Memory B cell (primary cell): Measurements from ENCODE around the gene PMEL.

Experiments used
- ATAC-seq: fragments of 150-1000 bp; cut with Tn5 transposase; 2 replicates; pipeline ENCODE4 v1.10.0; 2021; ENCODE audit warnings: low read depth, mild to moderate bottlenecking, moderate library complexity
- DNase-seq, 2 donors: peaks; one replicate each; pipeline ENCODE4 v3.0.0; 2022; ENCODE audit warnings: low spot score in 2 of 2
- H3K27ac Mint-ChIP-seq: one replicate; pipeline ENCODE4 v1.8.0; 2022; ENCODE audit warnings: mild to moderate bottlenecking, moderate library complexity, mixed read lengths
- H3K27me3 Mint-ChIP-seq: one replicate; pipeline ENCODE4 v1.8.0; 2022; ENCODE audit warnings: mixed read lengths
- H3K36me3 Mint-ChIP-seq: one replicate; pipeline ENCODE4 v1.8.0; 2022; ENCODE audit warnings: mild to moderate bottlenecking, mixed read lengths
- H3K4me1 Mint-ChIP-seq: one replicate; pipeline ENCODE4 v1.8.0; 2022; ENCODE audit warnings: mixed read lengths
- H3K4me3 Mint-ChIP-seq: one replicate; pipeline ENCODE4 v1.8.0; 2022; ENCODE audit warnings: mild to moderate bottlenecking, moderate library complexity, mixed read lengths
- H3K9me3 Mint-ChIP-seq: one replicate; pipeline ENCODE4 v1.8.0; 2022; ENCODE audit warnings: mixed read lengths

Gene PMEL

DNA sequence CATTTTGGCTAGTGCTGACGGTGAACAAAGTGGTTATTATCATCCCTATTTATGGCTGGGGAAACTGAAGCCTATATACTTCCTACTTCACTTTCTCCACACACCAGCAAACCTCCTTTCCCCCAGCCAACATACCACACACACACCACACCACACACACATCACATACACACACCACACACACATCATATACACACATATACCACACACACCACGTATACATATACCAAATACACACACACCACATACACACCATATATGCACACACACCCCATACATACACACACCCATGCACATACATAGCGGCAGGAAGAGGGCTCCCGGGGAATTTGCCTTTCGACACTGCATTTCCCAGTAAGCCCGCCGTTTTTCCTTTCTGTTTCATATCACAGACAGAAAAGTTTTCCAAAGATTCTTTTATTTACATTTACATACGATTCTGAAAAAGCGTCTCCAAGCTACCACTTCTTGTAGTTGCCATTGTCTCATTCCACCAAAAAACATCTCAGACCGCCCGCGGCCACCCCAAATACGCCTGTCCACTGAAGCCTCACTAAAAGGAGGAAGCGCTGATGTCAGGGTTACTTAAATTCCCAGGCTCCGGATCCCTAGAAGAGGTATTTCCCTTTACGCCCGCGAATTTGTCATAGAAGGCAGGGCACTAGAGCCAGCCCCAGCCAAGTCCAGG lies 7.2 kb upstream of the PMEL start:
- H3K9me3 Mint-ChIP-seq, result no peaks in the 10 kb centered on the region
- peaks cover 8% of the 10 kb centered on the region for H3K4me1 Mint-ChIP-seq
- H3K27me3 Mint-ChIP-seq, result no peaks in the 10 kb centered on the region
- no peaks in the 10 kb centered on the region for H3K36me3 Mint-ChIP-seq
- no peak for ATAC-seq
- no peak overlapping the region for H3K4me3 Mint-ChIP-seq
- no peak for DNase-seq
- H3K27ac Mint-ChIP-seq, result no peak overlapping the region

DNA sequence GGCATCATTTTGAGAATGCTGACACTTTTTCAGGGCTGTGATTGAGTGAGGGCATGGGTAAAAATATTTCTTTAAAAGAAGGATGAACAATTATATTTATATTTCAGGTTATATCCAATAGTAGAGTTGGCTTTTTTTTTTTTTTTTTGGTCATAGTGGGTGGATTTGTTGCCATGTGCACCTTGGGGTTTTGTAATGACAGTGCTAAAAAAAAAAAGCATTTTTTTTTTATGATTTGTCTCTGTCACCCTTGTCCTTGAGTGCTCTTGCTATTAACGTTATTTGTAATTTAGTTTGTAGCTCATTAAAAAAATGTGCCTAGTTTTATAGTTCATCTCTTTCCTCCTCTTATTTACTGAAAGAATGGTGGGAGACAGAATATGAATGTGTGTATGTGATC lies 6.6 kb upstream of the PMEL start:
- no peak for ATAC-seq
- Mint-ChIP-seq H3K27me3 (no peaks in the 10 kb centered on the region), H3K27ac (no peak overlapping the region), H3K4me1 (peaks cover 14% of the 10 kb centered on the region), H3K36me3 (no peaks in the 10 kb centered on the region), H3K9me3 (no peaks in the 10 kb centered on the region), H3K4me3 (no peak overlapping the region)
- no peak for DNase-seq

DNA sequence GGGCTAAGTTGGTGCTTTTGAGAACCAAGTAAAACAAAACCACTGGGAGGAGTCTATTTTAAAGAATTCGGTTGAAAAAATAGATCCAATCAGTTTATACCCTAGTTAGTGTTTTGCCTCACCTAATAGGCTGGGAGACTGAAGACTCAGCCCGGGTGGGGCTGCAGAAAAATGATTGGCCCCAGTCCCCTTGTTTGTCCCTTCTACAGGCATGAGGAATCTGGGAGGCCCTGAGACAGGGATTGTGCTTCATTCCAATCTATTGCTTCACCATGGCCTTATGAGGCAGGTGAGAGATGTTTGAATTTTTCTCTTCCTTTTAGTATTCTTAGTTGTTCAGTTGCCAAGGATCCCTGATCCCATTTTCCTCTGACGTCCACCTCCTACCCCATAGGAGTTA lies 6.2 kb upstream of the PMEL start:
- Mint-ChIP-seq H3K4me1 (peaks cover 18% of the 10 kb centered on the region), H3K36me3 (no peaks in the 10 kb centered on the region), H3K9me3 (no peaks in the 10 kb centered on the region), H3K27me3 (no peaks in the 10 kb centered on the region), H3K4me3 (no peak overlapping the region), H3K27ac (no peak overlapping the region)
- ATAC-seq (no peak), DNase-seq (no peak)

GRCh38 chr12:55970775-55971174 lies 4.9 kb upstream of the PMEL start:
- no peak overlapping the region for H3K27ac Mint-ChIP-seq
- no peaks in the 10 kb centered on the region for H3K36me3 Mint-ChIP-seq
- ATAC-seq (no peak), DNase-seq (no peak)
- H3K9me3 Mint-ChIP-seq, result no peaks in the 10 kb centered on the region
- no peaks in the 10 kb centered on the region for H3K27me3 Mint-ChIP-seq
- peaks cover 28% of the 10 kb centered on the region for H3K4me1 Mint-ChIP-seq
- no peak overlapping the region for H3K4me3 Mint-ChIP-seq

DNA sequence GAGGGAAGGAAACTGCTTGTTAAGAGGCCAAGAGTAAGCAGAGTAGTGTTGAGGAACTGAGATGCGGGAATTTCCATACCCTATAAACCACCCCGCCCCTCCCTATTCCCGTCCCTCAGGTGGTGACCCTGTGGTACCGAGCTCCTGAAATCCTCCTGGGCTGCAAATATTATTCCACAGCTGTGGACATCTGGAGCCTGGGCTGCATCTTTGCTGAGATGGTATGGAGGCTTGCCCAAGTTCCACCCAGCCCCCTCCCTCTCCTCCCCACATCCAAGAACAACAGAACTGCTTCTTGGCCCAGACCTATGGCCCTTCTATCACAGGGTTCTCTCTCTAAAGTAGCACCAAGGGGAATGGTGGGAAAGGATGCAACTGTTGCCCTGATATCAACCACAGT lies 3.5 kb upstream of the PMEL start:
- Mint-ChIP-seq H3K4me3 (no peak overlapping the region), H3K9me3 (no peaks in the 10 kb centered on the region), H3K27me3 (no peaks in the 10 kb centered on the region), H3K36me3 (no peaks in the 10 kb centered on the region), H3K4me1 (peaks cover 27% of the 10 kb centered on the region), H3K27ac (no peak overlapping the region)
- DNase-seq (no peak), ATAC-seq (no peak)

DNA sequence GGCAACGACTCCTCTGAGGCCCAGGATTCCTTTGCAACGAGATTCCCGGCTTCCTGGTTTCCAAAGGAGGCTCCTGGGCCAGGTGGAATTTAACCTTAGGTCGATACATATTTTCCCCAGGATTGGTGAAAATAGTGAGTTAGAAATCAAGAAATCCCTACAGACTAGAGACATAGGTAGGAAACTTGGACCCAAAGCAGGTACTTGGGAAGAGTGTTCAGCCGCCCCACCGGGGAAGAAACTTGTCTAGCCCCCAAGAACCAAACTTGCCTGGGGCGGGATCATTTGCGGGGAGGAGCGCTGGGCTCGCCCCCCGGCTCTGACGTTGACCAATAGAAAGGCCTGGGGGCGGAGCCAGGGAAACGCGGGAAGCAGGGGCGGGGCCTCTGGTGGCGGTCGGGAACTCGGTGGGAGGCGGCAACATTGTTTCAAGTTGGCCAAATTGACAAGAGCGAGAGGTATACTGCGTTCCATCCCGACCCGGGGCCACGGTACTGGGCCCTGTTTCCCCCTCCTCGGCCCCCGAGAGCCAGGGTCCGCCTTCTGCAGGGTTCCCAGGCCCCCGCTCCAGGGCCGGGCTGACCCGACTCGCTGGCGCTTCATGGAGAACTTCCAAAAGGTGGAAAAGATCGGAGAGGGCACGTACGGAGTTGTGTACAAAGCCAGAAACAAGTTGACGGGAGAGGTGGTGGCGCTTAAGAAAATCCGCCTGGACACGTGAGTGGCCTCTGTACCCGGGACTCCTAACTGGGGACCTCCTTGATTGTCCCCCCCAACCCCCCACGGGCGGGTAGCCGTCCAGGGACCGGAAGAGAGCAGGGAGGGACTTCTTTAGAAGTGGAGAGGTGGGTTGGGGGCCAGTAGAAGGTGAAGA lies 803 bp upstream of the PMEL start, which contains the start of gene CDK2:
TSS of gene CDK2 (plus strand) at position 423 of the 874 bp plus-strand sequence. CDS start at position 602, 179 bp downstream.
- H3K27ac Mint-ChIP-seq, result peak within 1 kb of the TSS; percentile 70
- H3K27me3 Mint-ChIP-seq, result no peaks in the 10 kb centered on the region
- H3K4me3 Mint-ChIP-seq, result peak within 1 kb of the TSS; percentile 93
- no peaks in the 10 kb centered on the region for H3K9me3 Mint-ChIP-seq
- peaks cover 27% of the 10 kb centered on the region for H3K4me1 Mint-ChIP-seq
- ATAC-seq (peak; percentile 99), DNase-seq (peak; percentile 72 to 80)
- no peaks in the 10 kb centered on the region for H3K36me3 Mint-ChIP-seq

DNA sequence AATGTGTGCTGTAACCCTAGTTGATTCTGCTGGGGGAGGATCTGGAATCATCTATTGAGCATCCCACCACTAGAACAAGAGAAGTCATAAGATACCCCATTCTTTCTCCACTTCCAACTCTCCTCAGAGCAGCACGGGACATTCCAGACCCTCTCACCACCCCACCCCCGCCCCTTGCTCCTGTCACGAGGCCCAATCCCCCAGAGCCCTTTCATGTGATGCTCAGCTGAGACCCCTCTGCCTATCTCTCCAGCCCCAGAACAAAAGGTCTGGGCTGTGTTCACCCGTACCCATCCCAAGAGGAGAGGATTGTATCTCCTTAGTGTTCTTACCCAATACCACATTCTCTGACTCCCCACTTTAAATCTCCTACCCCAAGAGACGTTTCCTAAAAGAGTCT lies 602 bp downstream of the PMEL start:
- Mint-ChIP-seq H3K27ac (no peak overlapping the region), H3K36me3 (no peaks in the 10 kb centered on the region), H3K4me3 (peak overlapping the region; percentile 33), H3K9me3 (no peaks in the 10 kb centered on the region), H3K27me3 (no peaks in the 10 kb centered on the region), H3K4me1 (peaks cover 27% of the 10 kb centered on the region)
- ATAC-seq (no peak), DNase-seq (no peak)

GRCh38 chr12:55963760-55964159 lies 2.1 kb downstream of the PMEL start:
- Mint-ChIP-seq H3K4me3 (no peak overlapping the region), H3K9me3 (no peaks in the 10 kb centered on the region), H3K27me3 (no peaks in the 10 kb centered on the region), H3K36me3 (no peaks in the 10 kb centered on the region), H3K4me1 (peaks cover 27% of the 10 kb centered on the region), H3K27ac (no peak overlapping the region)
- no peak for DNase-seq
- no peak for ATAC-seq

DNA sequence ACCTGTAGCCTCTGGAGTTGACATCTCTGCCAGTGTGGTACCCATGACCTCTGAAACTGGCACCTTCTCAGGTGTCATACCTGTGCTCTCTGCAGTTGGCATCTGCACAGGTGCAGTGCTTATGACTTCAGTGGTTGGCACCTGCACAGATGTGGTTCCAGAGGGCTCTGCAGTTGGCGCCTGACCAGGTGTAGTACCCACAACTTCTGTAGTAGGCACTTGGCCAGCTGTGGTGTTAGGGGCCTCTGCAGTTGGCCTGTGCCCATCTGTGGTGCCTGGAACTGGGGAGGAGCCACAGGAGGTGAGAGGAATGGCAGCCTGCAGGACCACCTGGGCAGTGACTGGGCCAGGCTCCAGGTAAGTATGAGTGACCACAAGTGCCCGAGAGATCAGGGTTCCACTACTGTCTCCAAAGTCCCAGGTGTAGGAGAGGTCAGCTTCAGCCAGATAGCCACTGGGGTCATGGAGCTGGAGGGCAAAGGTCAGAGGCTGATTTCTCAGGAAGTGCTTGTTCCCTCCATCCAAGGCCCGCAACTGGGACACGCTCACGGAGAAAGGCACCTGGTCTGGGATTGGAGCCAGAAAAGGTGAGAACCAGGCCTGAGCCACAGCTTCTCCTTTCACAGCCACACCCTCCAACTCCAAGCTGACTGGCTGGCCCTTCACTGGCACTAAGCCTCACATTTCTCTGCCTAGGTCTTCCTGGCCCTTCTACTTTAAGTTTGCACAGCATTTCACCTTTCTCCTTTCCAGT lies 8.6 kb downstream of the PMEL start:
- peak overlapping the region; percentile 11 for H3K27ac Mint-ChIP-seq
- ATAC-seq, result no peak
- H3K4me3 Mint-ChIP-seq, result no peak overlapping the region
- peaks cover 5% of the 10 kb centered on the region for H3K4me1 Mint-ChIP-seq
- DNase-seq, result no peak
- H3K36me3 Mint-ChIP-seq, result peaks cover 11% of the 10 kb centered on the region
- no peaks in the 10 kb centered on the region for H3K9me3 Mint-ChIP-seq
- H3K27me3 Mint-ChIP-seq, result no peaks in the 10 kb centered on the region

- Mint-ChIP-seq H3K27me3 (no peaks in the 10 kb centered on the region), H3K36me3 (peaks cover 24% of the 10 kb centered on the region)
- peak; percentile 39 for ATAC-seq
These were observed 9.9 kb downstream of the PMEL start for GRCh38 chr12:55955800-55956508.

GRCh38 chr12:55955344-55955743 lies 10.5 kb downstream of the PMEL start:
- Mint-ChIP-seq H3K9me3 (no peaks in the 10 kb centered on the region), H3K27me3 (no peaks in the 10 kb centered on the region), H3K36me3 (peaks cover 24% of the 10 kb centered on the region), H3K4me3 (no peak overlapping the region), H3K27ac (peak overlapping the region; percentile 11), H3K4me1 (peaks cover 5% of the 10 kb centered on the region)
- ATAC-seq (no peak), DNase-seq (no peak)

More at GRCh38 chr12:55955800-55956508, 9.9 kb downstream of the PMEL start:
- Mint-ChIP-seq H3K27ac (peak overlapping the region; percentile 11), H3K4me3 (no peak overlapping the region), H3K4me1 (peaks cover 5% of the 10 kb centered on the region), H3K9me3 (no peaks in the 10 kb centered on the region)
- DNase-seq, result no peak

- Mint-ChIP-seq H3K27me3 (no peaks in the 10 kb centered on the region), H3K27ac (no peak overlapping the region), H3K9me3 (no peaks in the 10 kb centered on the region), H3K36me3 (peaks cover 37% of the 10 kb centered on the region), H3K4me1 (peaks cover 5% of the 10 kb centered on the region), H3K4me3 (no peak overlapping the region)
- no peak for DNase-seq
- ATAC-seq, result no peak
These were observed 19.3 kb downstream of the PMEL start for GRCh38 chr12:55946553-55946952.

- ATAC-seq (no peak), DNase-seq (no peak)
- H3K36me3 Mint-ChIP-seq, result peaks cover 37% of the 10 kb centered on the region
- H3K27me3 Mint-ChIP-seq, result no peaks in the 10 kb centered on the region
- H3K4me1 Mint-ChIP-seq, result peaks cover 20% of the 10 kb centered on the region
- peak overlapping the region; percentile 58 for H3K27ac Mint-ChIP-seq
- H3K4me3 Mint-ChIP-seq, result no peak overlapping the region
- no peaks in the 10 kb centered on the region for H3K9me3 Mint-ChIP-seq
These were observed 23.2 kb downstream of the PMEL start for GRCh38 chr12:55942577-55943136.
